Right cardiac atrium (tissue), 5 donors: ENCODE measurements around the gene EFCAB13. TPM values are rescaled to one million over a fixed set of nuclear protein-coding genes. Genes with fewer than 3 reads are reported as not detected.
"Not testable (repeated sequence)": the region's sequence is repeated elsewhere in the genome, so short reads cannot be mapped to it uniquely, and the experiment has no call there.

Experiments used
- ATAC-seq, 2 donors: fragments of 200-7000 bp; cut with Tn5 transposase; one replicate each; pipeline versions ENCODE4 v1.8.0 to v1.9.1; 2020; ENCODE audit warnings: moderate library complexity in 2 of 2, mild to moderate bottlenecking in 1 of 2
- DNase-seq, 3 donors: peaks; one replicate each; pipeline ENCODE4 v3.0.0-alpha.2; 2020
- H3K27ac ChIP-seq: one replicate; pipeline ENCODE4 v1.5.1; 2013; ENCODE audit warnings: mild to moderate bottlenecking, low read length, control low read depth, moderate library complexity
- H3K27me3 ChIP-seq: one replicate; pipeline ENCODE4 v1.6.1; 2013; ENCODE audit not compliant: control insufficient read depth, insufficient read depth
- H3K4me1 ChIP-seq: one replicate; pipeline ENCODE4 v1.6.1; 2013; ENCODE audit warnings: low read length; ENCODE audit not compliant: control insufficient read depth, insufficient read depth
- H3K4me3 ChIP-seq: one replicate; pipeline ENCODE4 v1.5.1; 2013; ENCODE audit warnings: low read length, control low read depth
- H3K9me3 ChIP-seq: one replicate; pipeline ENCODE4 v1.6.1; 2013; ENCODE audit warnings: low read length; ENCODE audit not compliant: control insufficient read depth
- WGBS: extraction: QIAGEN DNeasy Blood & Tissue Kit; methylation state at CpG from one replicate; pipeline ENCODE4 v1.1.7; 2013; 5-methylcytosine and 5-hydroxymethylcytosine counted together
- intact Hi-C, 4 donors: fragments of 100-400 bp; cut with DNase I; formaldehyde crosslinking; loops; one replicate each; pipeline versions ENCODE4 v1.11.0 to v1.14.0; 2022 to 2023
- polyA plus RNA-seq: library from polyadenylated mRNA; stranded (reverse); fragments of 200-250 nt; gene quantifications from one replicate; pipeline ENCODE4 v1.2.3, GENCODE V29; 2013
- total RNA-seq, 4 donors: library from RNA; stranded (reverse); fragmentation: NEBNext Ultra II Directional; extraction: Animal tissue kit (Norgen Biotek cat#: 25700); gene quantifications; one replicate each; pipeline ENCODE4 v1.2.1, GENCODE V29; 2021
- donor health status: healthy with polysubstance abuse.
- donor health status: DM: no; HTN: yes; CAD: no.
- donor health status: DM: no; HTN: no; CAD: no.
- donor health status: DM: no; HTN: yes; CAD: no; lungs with severe emphysema.
- donor health status: DM: yes; HTN: yes; CAD: no.

The EFCAB13 gene
- total and polyA plus RNA-seq, 5 donors, result 2.1 to 8.5 (median 7.2) TPM

GRCh38 chr17:47338026-47338425 is 14.3 kb downstream of the EFCAB13 start:
- 97% methylated on average over 3 of the region's 3 CpGs for WGBS
- Histone ChIP-seq H3K27me3 (no peaks in the 10 kb centered on the region), H3K4me1 (no peaks in the 10 kb centered on the region), H3K27ac (no peak overlapping the region), H3K4me3 (no peak overlapping the region), H3K9me3 (no peaks in the 10 kb centered on the region)
- DNase-seq (no peak), ATAC-seq (no peak)
- intact Hi-C loops, result no loop called here

GRCh38 chr17:47352848-47353247 is 29.1 kb downstream of the EFCAB13 start:
- ATAC-seq, result no peak
- H3K4me1 ChIP-seq, result no peaks in the 10 kb centered on the region
- no peak overlapping the region for H3K4me3 ChIP-seq
- intact Hi-C loops, result no loop called here
- H3K27ac ChIP-seq, result no peak overlapping the region
- DNase-seq, result no peak
- H3K27me3 ChIP-seq, result no peaks in the 10 kb centered on the region
- 82% methylated on average over 1 of the region's 1 CpG for WGBS
- H3K9me3 ChIP-seq, result no peaks in the 10 kb centered on the region

- ATAC-seq, result no peak
- no peaks in the 10 kb centered on the region for H3K9me3 ChIP-seq
- intact Hi-C loops, result no loop called here
- no peak for DNase-seq
- WGBS, result 77% methylated on average over 1 of the region's 1 CpG
- no peaks in the 10 kb centered on the region for H3K4me1 ChIP-seq
- no peak overlapping the region for H3K27ac ChIP-seq
- H3K27me3 ChIP-seq, result no peaks in the 10 kb centered on the region
- no peak overlapping the region for H3K4me3 ChIP-seq
These were observed 34.9 kb downstream of the EFCAB13 start for GRCh38 chr17:47358652-47359051.

GRCh38 chr17:47363171-47363570 is 39.4 kb downstream of the EFCAB13 start:
- DNase-seq, result no peak
- Histone ChIP-seq H3K9me3 (no peaks in the 10 kb centered on the region), H3K27me3 (no peaks in the 10 kb centered on the region), H3K27ac (no peak overlapping the region), H3K4me1 (no peaks in the 10 kb centered on the region), H3K4me3 (no peak overlapping the region)
- intact Hi-C loops, result no loop called here
- no peak for ATAC-seq
- 85% methylated on average over 2 of the region's 2 CpGs for WGBS

- DNase-seq (peak in 1 of 3 donors; percentile 14), ATAC-seq (no peak)
- no peaks in the 10 kb centered on the region for H3K4me1 ChIP-seq
- WGBS, result 93% methylated on average over 10 of the region's 10 CpGs
- no peaks in the 10 kb centered on the region for H3K9me3 ChIP-seq
- no peak overlapping the region for H3K27ac ChIP-seq
- H3K27me3 ChIP-seq, result no peaks in the 10 kb centered on the region
- intact Hi-C loops, result no loop called here
- no peak overlapping the region for H3K4me3 ChIP-seq
These were observed 43.5 kb downstream of the EFCAB13 start for GRCh38 chr17:47367257-47367656.

GRCh38 chr17:47368262-47368661 is 44.5 kb downstream of the EFCAB13 start:
- H3K4me3 ChIP-seq, result no peak overlapping the region

GRCh38 chr17:47370899-47371298 is 47.1 kb downstream of the EFCAB13 start:
- H3K9me3 ChIP-seq, intact Hi-C loops, H3K27ac ChIP-seq, DNase-seq, H3K4me1 ChIP-seq, H3K27me3 ChIP-seq, ATAC-seq, H3K4me3 ChIP-seq: not testable (repeated sequence)
- 67% methylated on average over 3 of the region's 3 CpGs for WGBS

More at GRCh38 chr17:47368262-47368661, 44.5 kb downstream of the EFCAB13 start:
- intact Hi-C loops, result no loop called here
- ATAC-seq (no peak), DNase-seq (no peak)
- no peaks in the 10 kb centered on the region for H3K4me1 ChIP-seq
- no peaks in the 10 kb centered on the region for H3K9me3 ChIP-seq
- WGBS, result 90% methylated on average over 3 of the region's 3 CpGs
- no peaks in the 10 kb centered on the region for H3K27me3 ChIP-seq
- H3K27ac ChIP-seq, result no peak overlapping the region

- Histone ChIP-seq H3K9me3 (no peaks in the 10 kb centered on the region), H3K27me3 (no peaks in the 10 kb centered on the region), H3K4me3 (no peak overlapping the region), H3K27ac (no peak overlapping the region), H3K4me1 (no peaks in the 10 kb centered on the region)
- intact Hi-C loops, result no loop called here
- DNase-seq (no peak), ATAC-seq (no peak)
- WGBS, result 100% methylated on average over 1 of the region's 1 CpG
These were observed 49.2 kb downstream of the EFCAB13 start for GRCh38 chr17:47373002-47373401.

GRCh38 chr17:47376247-47376646 is 52.5 kb downstream of the EFCAB13 start:
- Histone ChIP-seq H3K9me3 (no peaks in the 10 kb centered on the region), H3K27me3 (no peaks in the 10 kb centered on the region), H3K4me3 (no peak overlapping the region), H3K27ac (no peak overlapping the region), H3K4me1 (no peaks in the 10 kb centered on the region)
- DNase-seq (no peak), ATAC-seq (no peak)
- 90% methylated on average over 1 of the region's 1 CpG for WGBS
- intact Hi-C loops, result no loop called here

- intact Hi-C loops, result no loop called here
- H3K9me3 ChIP-seq, result no peaks in the 10 kb centered on the region
- DNase-seq (no peak), ATAC-seq (no peak)
- H3K27ac ChIP-seq, result no peak overlapping the region
- H3K27me3 ChIP-seq, result no peaks in the 10 kb centered on the region
- no peak overlapping the region for H3K4me3 ChIP-seq
- no peaks in the 10 kb centered on the region for H3K4me1 ChIP-seq
These were observed 65.1 kb downstream of the EFCAB13 start for GRCh38 chr17:47388825-47389224.

GRCh38 chr17:47397532-47398128 is 73.9 kb downstream of the EFCAB13 start:
- WGBS, result 96% methylated on average over 48 of the region's 49 CpGs
- H3K9me3 ChIP-seq, intact Hi-C loops, H3K4me3 ChIP-seq, ATAC-seq, H3K27ac ChIP-seq, H3K4me1 ChIP-seq, H3K27me3 ChIP-seq: not testable (repeated sequence)
- peak in 1 of 3 donors; percentile 50 for DNase-seq

GRCh38 chr17:47400333-47400732 is 76.6 kb downstream of the EFCAB13 start:
- ATAC-seq (no peak), DNase-seq (no peak)
- WGBS, result 41% methylated on average over 1 of the region's 1 CpG
- no peaks in the 10 kb centered on the region for H3K27me3 ChIP-seq
- H3K27ac ChIP-seq, result no peak overlapping the region
- no peak overlapping the region for H3K4me3 ChIP-seq
- H3K9me3 ChIP-seq, result no peaks in the 10 kb centered on the region
- intact Hi-C loops, result no loop called here
- no peaks in the 10 kb centered on the region for H3K4me1 ChIP-seq
